Astrocyte of the spinal cord (primary cell): ENCODE measurements around the gene TUBB3.
A peak's percentile ranks its signal among the peaks of the same experiment; 100 is the strongest.
"Not testable (repeated sequence)": the region's sequence is repeated elsewhere in the genome, so short reads cannot be mapped to it uniquely, and the experiment has no call there.

Source experiments
- DNase-seq: peaks from one replicate; pipeline ENCODE4 v3.0.0; 2011; ENCODE audit warnings: low read depth, low spot score
- H3K4me3 ChIP-seq: 2 replicates; pipeline ENCODE4 v1.5.1; 2011; ENCODE audit warnings: low read depth, mild to moderate bottlenecking, low read length, moderate library complexity
- CTCF ChIP-seq: IDR thresholded peaks from 2 replicates; pipeline ENCODE4 v1.5.1; 2012; ENCODE audit warnings: low read depth, mild to moderate bottlenecking, low read length, inconsistent platforms
- in situ Hi-C: cut with HindIII; loops from 2 replicates; pipeline ENCODE4 v1.10.0; 2017; ENCODE audit warnings: low sequenced_read_pairs

The TUBB3 gene

GRCh38 chr16:89912627-89913026, 10.5 kb upstream of the TUBB3 start:
- no peak for DNase-seq
- no peak overlapping the region for H3K4me3 ChIP-seq
- TF ChIP-seq CTCF: no peak
- in situ Hi-C loops: no loop called here

- in situ Hi-C loops: no loop called here
- no peak for TF ChIP-seq CTCF
- DNase-seq: no peak
- H3K4me3 ChIP-seq: no peak overlapping the region
These were observed 9.4 kb upstream of the TUBB3 start for GRCh38 chr16:89913408-89914387.

- in situ Hi-C loops, DNase-seq, H3K4me3 ChIP-seq: not testable (repeated sequence)
These were observed 8.4 kb upstream of the TUBB3 start for GRCh38 chr16:89914642-89915285.

GRCh38 chr16:89915303-89916232, 7.6 kb upstream of the TUBB3 start:
- no peak for DNase-seq
- TF ChIP-seq CTCF: no peak
- H3K4me3 ChIP-seq: no peak overlapping the region
- in situ Hi-C loops: no loop called here

GRCh38 chr16:89917773-89918452, 5.2 kb upstream of the TUBB3 start:
- TF ChIP-seq CTCF: no peak
- peak overlapping the region; percentile 21 for H3K4me3 ChIP-seq
- in situ Hi-C loops: no loop called here
- peak; percentile 93 for DNase-seq

GRCh38 chr16:89918453-89919347, 4.4 kb upstream of the TUBB3 start, which contains the start of gene MC1R:
Gene MC1R (plus strand): TSS chr16:89918862. CDS start chr16:89919259, 397 bp downstream.
- H3K4me3 ChIP-seq: peak within 1 kb of the TSS; percentile 21
- peak; percentile 57 for DNase-seq
- TF ChIP-seq CTCF: peak; percentile 66
- in situ Hi-C loops: no loop called here
